BE2C (cell line): ENCODE data around the gene EGFL8.
"Not testable (repeated sequence)": the region's sequence is repeated elsewhere in the genome, so short reads cannot be mapped to it uniquely, and the experiment has no call there.

Experiments
- DNase-seq: peaks from one replicate; pipeline ENCODE4 v3.0.0-alpha.2; 2020
- H3K27me3 ChIP-seq: fragments of 250-450 bp; sonication (Bioruptor Pico); 2 replicates; pipeline ENCODE4 v1.5.1; 2020; ENCODE audit warnings: mild to moderate bottlenecking
- H3K36me3 ChIP-seq: fragments of 250-450 bp; sonication (Bioruptor Pico); 2 replicates; pipeline ENCODE4 v1.5.1; 2020; ENCODE audit warnings: mild to moderate bottlenecking
- H3K4me1 ChIP-seq: fragments of 250-450 bp; sonication (Bioruptor Pico); 2 replicates; pipeline ENCODE4 v1.5.1; 2020
- H3K4me3 ChIP-seq: 2 replicates; pipeline ENCODE4 v1.5.1; 2011; ENCODE audit warnings: low read depth, low read length
- H3K9me3 ChIP-seq: fragments of 250-450 bp; sonication (Bioruptor Pico); 2 replicates; pipeline ENCODE4 v1.5.1; 2020
- TF ChIP-seq, protein P1 (sequence below): IDR thresholded peaks from 2 replicates; pipeline ENCODE4 v1.5.1; 2012; ENCODE audit warnings: mild to moderate bottlenecking, low read depth, low read length

Gene EGFL8

DNA sequence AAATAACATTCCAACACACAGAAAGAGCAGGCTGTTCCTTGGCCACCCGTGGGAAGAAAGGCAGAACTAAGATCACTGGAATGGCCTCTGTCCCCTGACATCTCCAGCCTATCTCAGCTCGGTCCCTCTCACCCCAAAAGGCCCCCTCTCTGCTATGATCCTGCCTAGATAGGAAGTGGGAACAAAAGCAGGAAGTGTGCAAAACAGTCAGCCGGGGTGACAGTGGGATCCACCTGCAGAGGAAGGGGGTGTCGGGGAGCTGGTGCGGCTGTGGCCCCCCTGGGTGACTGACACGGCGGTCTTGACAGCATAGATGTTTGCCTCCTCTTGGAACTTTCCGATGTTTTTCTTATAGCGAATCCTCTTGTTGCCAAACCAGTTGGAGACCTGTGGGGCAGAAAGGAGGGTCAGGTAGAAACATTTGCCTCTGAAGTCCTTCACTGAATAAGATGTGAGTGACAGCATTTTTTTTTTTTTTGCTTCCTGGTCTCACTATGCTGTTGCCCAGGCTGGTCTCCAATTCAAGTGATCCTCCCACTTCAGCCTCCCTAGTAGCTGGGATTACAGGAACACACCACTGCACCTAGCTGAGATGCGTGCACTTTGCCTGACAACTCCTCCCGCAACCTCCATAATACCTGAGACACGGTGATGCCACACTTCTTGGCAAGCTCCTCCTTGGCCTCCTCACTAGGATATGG lies 22.8 kb downstream of the EGFL8 start:
- H3K27me3 ChIP-seq, result no peaks in the 10 kb centered on the region
- no peaks in the 10 kb centered on the region for H3K9me3 ChIP-seq
- no peak for DNase-seq
- H3K4me1 ChIP-seq, result no peaks in the 10 kb centered on the region; the same call in 1 of the 2 replicates
- no peak overlapping the region for H3K4me3 ChIP-seq
- TF ChIP-seq, protein P1, sequence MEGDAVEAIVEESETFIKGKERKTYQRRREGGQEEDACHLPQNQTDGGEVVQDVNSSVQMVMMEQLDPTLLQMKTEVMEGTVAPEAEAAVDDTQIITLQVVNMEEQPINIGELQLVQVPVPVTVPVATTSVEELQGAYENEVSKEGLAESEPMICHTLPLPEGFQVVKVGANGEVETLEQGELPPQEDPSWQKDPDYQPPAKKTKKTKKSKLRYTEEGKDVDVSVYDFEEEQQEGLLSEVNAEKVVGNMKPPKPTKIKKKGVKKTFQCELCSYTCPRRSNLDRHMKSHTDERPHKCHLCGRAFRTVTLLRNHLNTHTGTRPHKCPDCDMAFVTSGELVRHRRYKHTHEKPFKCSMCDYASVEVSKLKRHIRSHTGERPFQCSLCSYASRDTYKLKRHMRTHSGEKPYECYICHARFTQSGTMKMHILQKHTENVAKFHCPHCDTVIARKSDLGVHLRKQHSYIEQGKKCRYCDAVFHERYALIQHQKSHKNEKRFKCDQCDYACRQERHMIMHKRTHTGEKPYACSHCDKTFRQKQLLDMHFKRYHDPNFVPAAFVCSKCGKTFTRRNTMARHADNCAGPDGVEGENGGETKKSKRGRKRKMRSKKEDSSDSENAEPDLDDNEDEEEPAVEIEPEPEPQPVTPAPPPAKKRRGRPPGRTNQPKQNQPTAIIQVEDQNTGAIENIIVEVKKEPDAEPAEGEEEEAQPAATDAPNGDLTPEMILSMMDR, result no peak
- H3K36me3 ChIP-seq, result peaks cover 14% of the 10 kb centered on the region

- peaks cover 14% of the 10 kb centered on the region for H3K36me3 ChIP-seq
- not testable (repeated sequence) for H3K4me3 ChIP-seq, H3K9me3 ChIP-seq, DNase-seq, H3K27me3 ChIP-seq, H3K4me1 ChIP-seq
These were observed 23.5 kb downstream of the EGFL8 start for GRCh38 chr6:32187725-32188380.

- TF ChIP-seq, protein P1, result no peak
- H3K4me1 ChIP-seq, result no peaks in the 10 kb centered on the region; the same call in 1 of the 2 replicates
- H3K4me3 ChIP-seq, result peak overlapping the region; percentile 66
- DNase-seq, result no peak
- no peaks in the 10 kb centered on the region for H3K9me3 ChIP-seq
- peaks cover 14% of the 10 kb centered on the region for H3K36me3 ChIP-seq
- no peaks in the 10 kb centered on the region for H3K27me3 ChIP-seq
These were observed 24.1 kb downstream of the EGFL8 start for GRCh38 chr6:32188381-32189068.

DNA sequence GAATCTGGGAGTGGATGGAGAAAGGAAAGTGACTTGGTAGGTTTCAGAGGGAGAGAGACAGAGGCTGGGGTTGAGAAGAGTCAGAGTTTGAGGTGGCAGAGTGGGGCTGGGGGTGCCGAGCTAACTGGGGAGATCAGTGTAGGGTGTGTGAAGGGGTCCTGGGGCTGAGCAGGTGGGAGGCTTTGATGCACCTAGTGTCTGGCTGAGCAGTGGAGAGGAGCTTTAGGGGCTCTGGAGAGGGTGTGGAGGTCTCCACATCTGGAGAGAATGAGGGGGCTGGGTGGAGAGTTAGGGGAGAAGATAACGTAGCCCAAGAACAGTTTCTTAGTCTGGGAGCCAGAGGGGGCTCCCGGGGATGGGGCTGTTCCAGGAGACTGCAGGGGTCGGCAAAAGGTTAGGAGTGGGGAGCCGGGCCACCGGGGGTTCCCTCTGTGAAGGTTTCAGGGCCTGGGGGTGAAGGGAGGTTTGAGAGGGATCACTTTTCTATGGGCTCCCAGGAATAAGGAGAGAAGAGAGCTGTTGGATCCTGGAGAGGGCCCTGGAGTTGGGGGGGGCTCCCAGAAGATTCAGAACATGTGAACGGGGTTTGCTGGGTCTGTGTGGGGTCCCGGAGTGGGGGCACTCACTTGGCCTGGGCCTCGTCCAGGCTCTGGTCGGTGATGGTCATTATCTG lies 24.8 kb downstream of the EGFL8 start:
- H3K9me3 ChIP-seq, result no peaks in the 10 kb centered on the region
- H3K4me3 ChIP-seq, result peak overlapping the region; percentile 66
- DNase-seq, result no peak
- H3K4me1 ChIP-seq, result no peaks in the 10 kb centered on the region; the same call in 1 of the 2 replicates
- TF ChIP-seq, protein P1, result no peak
- H3K36me3 ChIP-seq, result peaks cover 14% of the 10 kb centered on the region
- H3K27me3 ChIP-seq, result no peaks in the 10 kb centered on the region

DNA sequence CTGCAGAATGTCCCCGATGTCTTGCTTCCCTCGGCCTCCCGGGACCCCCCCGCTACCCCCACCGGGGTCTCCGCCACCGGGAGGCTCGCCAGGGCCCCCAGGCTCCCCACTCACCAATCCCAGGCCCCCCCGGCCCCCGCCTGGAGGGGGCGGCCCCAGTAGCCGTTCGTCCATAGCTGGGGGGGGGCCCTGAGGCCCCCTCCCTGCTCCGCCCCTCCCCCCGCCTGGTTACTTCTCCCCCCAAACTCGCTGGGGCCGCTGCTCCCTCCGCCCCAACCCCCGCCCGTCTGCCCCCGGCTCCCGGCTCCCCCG lies 25.3 kb downstream of the EGFL8 start:
- H3K4me3 ChIP-seq, result peak overlapping the region; percentile 66
- TF ChIP-seq, protein P1, result no peak
- no peaks in the 10 kb centered on the region for H3K9me3 ChIP-seq
- H3K4me1 ChIP-seq, result no peaks in the 10 kb centered on the region; the same call in 1 of the 2 replicates
- DNase-seq, result no peak
- peaks cover 14% of the 10 kb centered on the region for H3K36me3 ChIP-seq
- no peaks in the 10 kb centered on the region for H3K27me3 ChIP-seq

- TF ChIP-seq, protein P1, result no peak
- DNase-seq, result peak; percentile 85
- no peaks in the 10 kb centered on the region for H3K9me3 ChIP-seq
- H3K36me3 ChIP-seq, result peaks cover 14% of the 10 kb centered on the region
- H3K4me3 ChIP-seq, result peak within 1 kb of the TSS; percentile 66
- H3K27me3 ChIP-seq, result no peaks in the 10 kb centered on the region
- H3K4me1 ChIP-seq, result peaks cover 2% of the 10 kb centered on the region; the same call in 1 of the 2 replicates
These were observed 25.9 kb downstream of the EGFL8 start, which contains the start of gene PBX2 for GRCh38 chr6:32190054-32190851. Gene PBX2 (minus strand): TSS chr6:32190202. CDS start chr6:32189915, 287 bp downstream.
